HAP-1 (cell line): ENCODE measurements around the gene PAX8.
"Not testable (repeated sequence)": the region's sequence is repeated elsewhere in the genome, so short reads cannot be mapped to it uniquely, and the experiment has no call there.

ENCODE experiments used
- DNase-seq, 2 experiments: peaks; one replicate each; pipeline ENCODE4 v3.0.0-alpha.2; 2016 to 2020; ENCODE audit warnings: low spot score in 2 of 2
- H3K27me3 ChIP-seq: fragments of 250-450 bp; sonication (Bioruptor Pico); 2 replicates; pipeline ENCODE4 v1.5.1; 2020; ENCODE audit warnings: low read depth, mild to moderate bottlenecking, moderate library complexity
- H3K36me3 ChIP-seq: fragments of 250-450 bp; sonication (Bioruptor Pico); replicated peaks from 2 replicates; pipeline ENCODE4 v1.5.1; 2020; ENCODE audit warnings: mild to moderate bottlenecking
- H3K4me1 ChIP-seq: fragments of 250-450 bp; sonication (Bioruptor Pico); 2 replicates; pipeline ENCODE4 v1.5.1; 2020; ENCODE audit warnings: mild to moderate bottlenecking
- H3K4me3 ChIP-seq: fragments of 250-450 bp; sonication (Bioruptor Pico); 2 replicates; pipeline ENCODE4 v1.5.1; 2020; ENCODE audit warnings: mild to moderate bottlenecking, moderate library complexity
- H3K9me3 ChIP-seq: fragments of 250-450 bp; sonication (Bioruptor Pico); 2 replicates; pipeline ENCODE4 v1.5.1; 2020; ENCODE audit warnings: mild to moderate bottlenecking, moderate library complexity
- in situ Hi-C: fragments of 300-500 bp; cut with MboI; formaldehyde crosslinking; loops from 3 replicates; pipeline ENCODE4 v1.14.3; 2020; ENCODE audit warnings: low sequenced_read_pairs, inconsistent platforms, mixed read lengths

The PAX8 gene

GRCh38 chr2:113246606-113247005, 32.1 kb downstream of the PAX8 start:
- H3K9me3 ChIP-seq, result no peaks in the 10 kb centered on the region
- no peak for DNase-seq
- no peak overlapping the region for H3K4me3 ChIP-seq
- H3K27me3 ChIP-seq, result no peaks in the 10 kb centered on the region
- in situ Hi-C loops, result no loop called here
- no peaks in the 10 kb centered on the region; the same call in 1 of the 2 replicates for H3K4me1 ChIP-seq
- no peaks in the 10 kb centered on the region; the same call in 1 of the 2 replicates for H3K36me3 ChIP-seq

- no peak for DNase-seq
- in situ Hi-C loops, result no loop called here
Measured at GRCh38 chr2:113245276-113245711, 33.4 kb downstream of the PAX8 start.

GRCh38 chr2:113242327-113242726, 36.4 kb downstream of the PAX8 start:
- Histone ChIP-seq H3K4me1 (peaks cover 4% of the 10 kb centered on the region), H3K27me3 (no peaks in the 10 kb centered on the region), H3K4me3 (no peak overlapping the region), H3K9me3 (no peaks in the 10 kb centered on the region), H3K36me3 (peaks cover 34% of the 10 kb centered on the region)
- no peak for DNase-seq
- in situ Hi-C loops, result no loop called here

More at GRCh38 chr2:113245276-113245711, 33.4 kb downstream of the PAX8 start:
- Histone ChIP-seq H3K36me3 (peaks cover 5% of the 10 kb centered on the region; the same call in 1 of the 2 replicates), H3K4me1 (no peaks in the 10 kb centered on the region; the same call in 1 of the 2 replicates), H3K27me3 (no peaks in the 10 kb centered on the region), H3K9me3 (no peaks in the 10 kb centered on the region), H3K4me3 (no peak overlapping the region)

- no peaks in the 10 kb centered on the region for H3K27me3 ChIP-seq
- peaks cover 42% of the 10 kb centered on the region for H3K36me3 ChIP-seq
- no peak overlapping the region for H3K4me3 ChIP-seq
- peaks cover 7% of the 10 kb centered on the region for H3K4me1 ChIP-seq
- in situ Hi-C loops, result no loop called here
- DNase-seq, result no peak
- no peaks in the 10 kb centered on the region for H3K9me3 ChIP-seq
Measured at GRCh38 chr2:113240915-113241911, 37.5 kb downstream of the PAX8 start.

- Histone ChIP-seq H3K9me3 (no peaks in the 10 kb centered on the region), H3K36me3 (peaks cover 42% of the 10 kb centered on the region), H3K4me1 (peaks cover 7% of the 10 kb centered on the region), H3K4me3 (no peak overlapping the region), H3K27me3 (no peaks in the 10 kb centered on the region)
- in situ Hi-C loops, result no loop called here
- DNase-seq, result no peak
Measured at GRCh38 chr2:113240150-113240914, 38.4 kb downstream of the PAX8 start.

- Histone ChIP-seq H3K4me3 (no peak overlapping the region), H3K27me3 (no peaks in the 10 kb centered on the region), H3K9me3 (no peaks in the 10 kb centered on the region), H3K36me3 (peaks cover 42% of the 10 kb centered on the region), H3K4me1 (peaks cover 7% of the 10 kb centered on the region)
- in situ Hi-C loops, result no loop called here
- DNase-seq, result no peak
Measured at GRCh38 chr2:113238871-113239839, 39.6 kb downstream of the PAX8 start.

- peaks cover 7% of the 10 kb centered on the region for H3K4me1 ChIP-seq
Measured at GRCh38 chr2:113237604-113238160, 41.0 kb downstream of the PAX8 start.

GRCh38 chr2:113236367-113237159, 42.2 kb downstream of the PAX8 start:
- Histone ChIP-seq H3K36me3 (peaks cover 42% of the 10 kb centered on the region), H3K27me3 (no peaks in the 10 kb centered on the region), H3K4me1 (peaks cover 7% of the 10 kb centered on the region), H3K9me3 (no peaks in the 10 kb centered on the region), H3K4me3 (peak overlapping the region; percentile 43)
- DNase-seq, result peak in 1 of 2 experiments; percentile 29
- in situ Hi-C loops, result no loop called here

More at GRCh38 chr2:113237604-113238160, 41.0 kb downstream of the PAX8 start:
- Histone ChIP-seq H3K9me3 (no peaks in the 10 kb centered on the region), H3K27me3 (no peaks in the 10 kb centered on the region), H3K4me3 (no peak overlapping the region), H3K36me3 (peaks cover 42% of the 10 kb centered on the region)
- in situ Hi-C loops, result no loop called here
- no peak for DNase-seq

GRCh38 chr2:113235347-113236226, 43.1 kb downstream of the PAX8 start:
- peaks cover 40% of the 10 kb centered on the region for H3K36me3 ChIP-seq
- H3K27me3 ChIP-seq, H3K9me3 ChIP-seq, in situ Hi-C loops, H3K4me1 ChIP-seq: not testable (repeated sequence)
- peak overlapping the region; percentile 70 for H3K4me3 ChIP-seq
- DNase-seq, result peak; percentile 94

- DNase-seq, result no peak
- in situ Hi-C loops, result no loop called here
- H3K4me1 ChIP-seq, result peaks cover 7% of the 10 kb centered on the region
- H3K27me3 ChIP-seq, result no peaks in the 10 kb centered on the region
- peak overlapping the region; percentile 70 for H3K4me3 ChIP-seq
- H3K36me3 ChIP-seq, result peaks cover 32% of the 10 kb centered on the region
- no peaks in the 10 kb centered on the region for H3K9me3 ChIP-seq
Measured at GRCh38 chr2:113234721-113235346, 43.9 kb downstream of the PAX8 start.
